NCI-H2107 (cell line): ENCODE measurements around the gene KCNMA1.

Experiments used
- DNase-seq: peaks from one replicate; lab custom pipeline; 2025; lab: John Stamatoyannopoulos, UW

KCNMA1 gene

DNA sequence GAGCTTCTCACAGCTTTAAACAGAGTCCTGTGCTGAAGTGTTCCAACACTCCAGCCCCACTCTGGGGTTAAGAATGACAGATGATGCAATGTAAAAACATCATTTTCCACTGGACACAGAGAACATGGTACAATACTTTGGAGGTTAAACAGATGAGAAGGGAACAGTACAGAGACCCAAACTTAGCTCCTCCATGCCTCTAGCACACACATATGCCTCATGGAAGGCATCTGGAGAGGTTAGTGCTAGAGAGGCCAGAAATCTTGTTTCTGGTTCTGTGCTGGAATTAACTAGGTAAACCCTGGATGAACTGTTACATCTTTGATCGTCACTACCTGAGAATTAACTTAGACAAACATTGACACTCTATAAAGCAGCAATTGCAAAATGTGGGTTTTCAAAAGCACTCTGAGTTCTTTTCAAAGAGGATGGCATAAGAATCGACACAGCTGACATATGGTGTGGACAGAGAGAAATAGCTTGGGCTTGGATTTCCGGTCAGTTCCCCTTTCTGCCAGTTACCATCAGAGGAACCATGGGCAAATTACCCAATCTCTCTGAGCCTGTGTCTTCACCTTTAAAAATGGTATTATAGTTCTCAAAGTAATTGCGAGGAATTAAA lies 81.9 kb downstream of the KCNMA1 start:
- no peak for DNase-seq

DNA sequence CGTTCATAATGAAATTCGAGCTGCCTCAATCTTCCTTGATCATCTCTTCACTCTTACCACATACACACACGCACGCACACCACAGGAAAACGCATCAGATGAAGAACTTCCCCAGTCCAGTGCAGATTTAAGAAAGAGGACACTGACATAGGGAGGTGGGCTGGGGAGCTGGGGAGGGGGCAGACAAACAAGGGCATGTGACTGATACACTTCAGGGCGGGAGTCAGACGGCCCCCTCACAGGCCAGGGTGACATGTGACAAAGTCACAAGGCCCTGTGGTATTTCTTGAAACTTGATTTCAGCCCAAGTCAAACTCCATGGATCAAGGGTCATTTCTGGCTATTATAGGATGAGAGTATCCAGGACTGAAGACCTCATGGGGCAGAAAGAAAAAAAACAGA lies 82.6 kb downstream of the KCNMA1 start:
- DNase-seq, result no peak

DNA sequence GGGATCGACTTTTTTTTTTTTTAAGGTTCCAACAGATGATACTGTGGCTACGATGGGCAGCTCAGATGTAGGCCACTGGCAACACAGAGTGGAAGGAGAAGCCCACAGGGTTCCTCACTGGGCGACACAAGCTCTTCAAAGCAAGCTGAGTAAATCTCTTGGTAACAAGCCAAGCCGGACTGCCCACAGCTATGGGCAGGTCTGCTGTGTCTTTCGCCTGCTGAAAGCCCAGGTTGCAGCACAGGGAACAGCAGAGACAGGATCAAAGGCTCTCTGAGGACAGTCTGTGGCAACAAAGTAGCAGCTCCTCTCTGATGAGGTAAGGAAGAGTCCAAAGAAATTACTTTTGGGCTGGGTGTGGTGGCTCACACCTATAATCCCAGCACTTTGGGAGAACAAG lies 83.6 kb downstream of the KCNMA1 start:
- no peak for DNase-seq

DNA sequence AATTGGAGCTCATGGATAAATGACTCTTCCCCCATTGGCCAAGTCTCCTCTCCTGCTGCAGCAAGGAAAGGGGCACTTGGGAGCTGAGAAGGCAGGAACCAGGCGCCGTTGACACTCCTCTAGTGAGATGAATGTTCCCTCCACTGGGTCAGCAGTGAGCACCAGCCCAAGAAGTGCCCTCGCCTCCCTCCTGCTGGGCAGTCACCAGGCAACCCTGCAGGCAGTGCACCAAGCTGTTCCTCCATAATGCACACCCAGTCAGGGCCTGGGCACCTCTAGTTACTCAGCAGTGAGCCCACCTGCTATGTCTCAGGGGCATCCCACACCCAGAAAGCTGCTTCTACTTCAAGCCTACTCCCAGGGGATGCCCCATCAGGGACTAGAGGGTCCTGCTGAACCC lies 84.3 kb downstream of the KCNMA1 start:
- DNase-seq, result no peak

DNA sequence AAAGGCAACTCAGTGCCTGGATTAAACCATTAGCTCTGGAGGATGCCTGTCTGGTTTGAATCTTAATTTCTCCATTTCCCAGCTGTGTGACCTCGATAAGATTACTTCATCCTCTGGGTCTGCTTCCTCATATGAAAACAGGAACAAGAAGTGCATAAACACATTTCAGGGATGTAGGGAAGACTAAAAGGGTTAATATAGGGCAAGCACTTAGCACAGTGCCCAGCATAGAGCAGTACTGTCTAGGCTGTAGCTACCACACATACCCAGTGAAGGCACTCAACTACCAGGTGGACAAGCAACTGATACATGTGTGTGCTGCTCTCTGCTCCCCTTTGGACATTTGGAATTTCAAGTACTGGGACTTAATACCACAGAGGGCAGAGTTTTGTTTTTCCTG lies 85.4 kb downstream of the KCNMA1 start:
- no peak for DNase-seq

DNA sequence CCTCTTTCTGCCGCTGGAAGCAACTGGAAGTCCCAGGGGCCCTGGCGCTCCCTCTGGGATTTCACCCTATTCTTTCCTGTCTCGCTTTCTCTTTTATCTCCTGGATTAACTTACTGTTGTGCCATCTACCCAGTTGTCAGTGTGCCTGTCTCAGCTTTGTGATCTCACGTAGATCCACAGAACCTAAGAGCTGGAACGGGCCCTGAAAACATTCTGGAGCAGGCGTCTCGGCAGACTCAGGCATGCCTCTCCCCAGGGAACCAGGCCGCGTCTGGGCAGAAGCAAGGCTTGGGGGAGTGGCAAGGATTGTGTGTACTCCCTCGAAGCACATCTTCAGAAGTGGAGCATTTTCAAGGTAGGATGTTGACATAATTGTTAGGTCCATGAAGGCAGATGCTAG lies 87.2 kb downstream of the KCNMA1 start:
- no peak for DNase-seq

DNA sequence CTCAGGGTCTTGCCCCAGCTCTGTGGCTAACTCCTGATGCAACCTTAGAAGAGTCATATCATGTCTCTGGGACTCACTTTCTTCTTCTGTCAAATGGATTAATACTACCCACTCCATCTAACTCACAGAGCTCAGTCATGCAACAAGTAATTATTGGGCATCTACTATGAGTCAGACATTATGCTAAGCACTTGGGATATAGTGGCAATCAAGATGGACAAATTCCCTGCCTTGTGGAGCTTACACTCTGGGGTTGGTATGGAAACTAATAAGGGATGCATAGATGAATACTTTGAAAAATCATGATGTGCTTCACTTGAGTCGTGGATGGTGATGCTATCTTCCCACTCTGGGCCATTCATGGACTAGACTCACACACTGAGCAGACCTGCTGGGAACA lies 88.9 kb downstream of the KCNMA1 start:
- no peak for DNase-seq

DNA sequence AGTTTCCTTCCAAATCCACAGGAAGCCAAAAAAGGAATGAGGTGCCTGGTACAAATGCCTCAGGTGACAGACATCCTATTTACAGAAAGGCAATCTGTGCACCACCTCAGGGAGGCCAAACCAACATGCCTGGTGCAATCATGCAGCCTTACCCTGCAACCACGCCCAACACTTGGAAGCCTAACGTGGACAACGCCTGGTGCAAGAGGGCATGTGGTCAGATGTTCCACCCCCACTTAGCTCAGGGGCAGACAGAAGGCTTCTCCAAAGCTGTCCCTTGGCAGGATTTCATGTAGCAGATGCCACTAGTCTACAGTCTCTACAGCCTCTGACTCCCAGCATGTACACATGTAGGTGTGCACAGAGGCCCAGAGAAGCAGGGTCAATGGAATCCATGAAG lies 89.5 kb downstream of the KCNMA1 start:
- no peak for DNase-seq

DNA sequence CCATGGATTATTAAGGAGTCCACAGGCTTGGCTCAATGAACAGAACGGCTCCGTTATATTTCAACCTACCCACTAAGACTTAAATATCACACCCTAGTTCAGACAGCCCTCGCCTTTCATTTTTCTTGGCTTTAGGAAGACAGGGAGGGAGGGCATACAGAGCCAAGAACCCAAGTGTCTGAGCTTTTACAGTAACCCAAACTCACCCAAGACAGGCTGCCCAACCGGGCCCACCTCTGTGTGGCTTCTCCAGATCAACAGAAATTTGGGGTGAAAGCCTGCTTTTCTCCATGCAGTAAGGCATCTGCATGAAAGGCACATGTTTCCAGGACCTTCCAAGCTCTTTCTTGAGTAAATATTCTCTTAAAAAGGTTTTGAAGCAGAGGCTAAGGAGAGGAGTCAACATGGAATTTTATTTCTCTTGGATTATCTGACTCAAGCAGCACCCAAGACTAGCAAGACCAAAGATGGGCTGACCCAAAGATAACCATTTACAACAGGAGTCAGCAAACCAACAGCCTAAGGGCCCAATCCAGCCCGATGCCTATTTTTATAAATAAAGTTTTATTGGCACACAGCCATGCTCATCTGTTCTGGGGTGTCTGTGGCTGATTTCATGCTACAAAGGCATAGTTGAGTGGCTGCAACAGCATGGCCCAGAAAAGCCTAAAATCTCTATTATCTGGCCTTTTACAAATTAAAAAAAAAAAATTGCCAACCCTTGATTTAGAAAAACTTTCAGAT lies 90.1 kb downstream of the KCNMA1 start:
- DNase-seq, result no peak

DNA sequence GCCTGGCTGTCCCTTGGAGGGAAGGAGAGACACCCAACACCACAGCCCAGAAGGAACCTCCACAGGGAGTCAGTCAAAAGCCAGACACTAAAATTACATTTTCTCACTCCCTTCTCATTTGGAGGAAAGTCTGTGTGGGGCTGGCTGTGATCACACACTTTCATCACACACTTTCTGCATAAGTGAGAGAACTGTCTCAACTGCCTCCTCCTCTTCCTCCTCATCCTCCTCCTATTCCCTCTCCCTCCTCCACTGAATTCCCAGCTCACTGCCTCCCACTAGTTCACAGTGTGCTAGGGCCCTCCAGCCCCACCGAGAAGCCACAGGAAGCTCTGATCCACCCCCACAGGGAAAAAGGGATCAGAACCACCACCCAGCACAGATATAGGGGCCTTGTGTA lies 91.6 kb downstream of the KCNMA1 start:
- no peak for DNase-seq

DNA sequence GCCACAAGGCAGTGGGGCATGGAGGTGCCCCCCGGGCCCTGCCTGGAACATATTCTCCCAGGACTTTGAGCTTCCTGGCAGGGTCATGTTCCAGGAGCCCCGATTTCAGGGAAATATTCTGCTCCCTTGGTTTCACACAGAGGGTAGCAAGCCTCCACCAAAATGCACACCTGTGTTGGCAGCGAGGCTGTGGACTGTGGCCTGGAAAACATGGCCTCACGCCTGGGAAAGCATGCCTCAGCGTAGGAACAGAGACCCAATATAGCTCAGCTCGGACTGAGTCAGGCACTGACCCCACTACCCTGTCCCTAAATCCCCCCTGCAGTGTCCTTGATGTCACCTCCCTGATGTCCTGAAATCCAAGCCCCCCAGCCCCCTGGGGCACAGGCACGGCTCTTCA lies 92.0 kb downstream of the KCNMA1 start:
- no peak for DNase-seq

DNA sequence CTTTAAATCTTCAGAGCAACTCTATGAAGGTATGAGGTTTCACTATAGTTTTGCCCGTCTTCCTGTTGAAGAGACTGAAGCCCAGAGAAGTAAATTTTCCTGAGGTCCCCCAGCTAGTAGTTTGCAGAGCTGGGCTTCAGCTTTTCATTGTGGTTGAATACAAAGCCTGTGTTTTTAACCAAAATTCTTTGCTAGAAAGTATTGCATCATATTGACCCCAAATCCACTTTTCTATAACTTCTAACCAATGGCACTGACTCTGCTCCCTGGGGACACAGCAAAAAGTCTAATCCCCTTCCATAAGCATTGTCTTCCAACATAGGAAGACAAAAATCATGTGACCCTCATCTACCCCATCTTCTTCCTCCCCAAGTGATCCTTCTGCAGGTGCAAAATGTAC lies 93.0 kb downstream of the KCNMA1 start:
- DNase-seq, result no peak

DNA sequence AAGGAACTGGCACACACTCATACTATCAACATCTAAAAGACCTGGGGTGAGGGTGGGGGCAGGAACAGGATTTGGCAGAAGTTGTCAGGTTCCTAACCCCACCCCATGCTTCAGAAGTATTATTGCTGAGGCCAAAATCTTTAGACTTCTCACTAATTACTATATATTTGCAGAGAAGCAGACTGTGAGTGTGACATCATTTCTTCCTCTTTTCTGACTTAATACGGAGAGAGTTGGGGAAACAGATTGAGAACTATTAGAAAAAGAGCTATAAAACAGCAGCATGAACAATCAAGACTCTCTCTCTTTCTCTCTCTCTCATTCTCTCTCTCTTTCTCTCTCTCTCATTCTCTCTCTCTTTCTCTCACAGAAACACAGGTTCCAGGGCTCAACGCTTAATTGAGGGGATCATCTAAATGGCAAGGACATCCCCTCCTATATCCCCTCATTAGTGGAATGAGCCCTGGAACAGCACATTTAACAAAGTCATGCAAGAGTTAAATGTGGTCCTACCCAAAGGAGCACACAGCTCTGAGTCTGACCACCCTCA lies 94.8 kb downstream of the KCNMA1 start:
- no peak for DNase-seq

DNA sequence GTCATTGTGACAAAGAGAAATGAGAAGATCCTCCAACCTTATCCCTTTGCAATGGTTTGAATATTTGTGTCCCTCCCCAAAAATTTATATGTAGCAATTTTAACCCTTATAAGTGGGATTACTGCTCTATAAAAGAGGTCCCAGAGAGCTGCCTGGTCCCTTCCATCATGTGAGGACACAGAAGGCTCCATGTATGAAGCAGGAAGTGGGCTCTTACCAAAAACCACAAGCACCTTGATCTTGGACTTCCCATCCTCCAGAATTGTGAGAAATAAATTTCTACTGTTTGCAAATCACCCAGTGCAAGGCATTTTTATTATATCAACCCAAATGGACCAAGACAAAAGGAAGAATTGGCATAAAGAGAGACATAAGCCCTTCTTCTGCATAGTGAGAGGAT lies 95.7 kb downstream of the KCNMA1 start:
- no peak for DNase-seq

DNA sequence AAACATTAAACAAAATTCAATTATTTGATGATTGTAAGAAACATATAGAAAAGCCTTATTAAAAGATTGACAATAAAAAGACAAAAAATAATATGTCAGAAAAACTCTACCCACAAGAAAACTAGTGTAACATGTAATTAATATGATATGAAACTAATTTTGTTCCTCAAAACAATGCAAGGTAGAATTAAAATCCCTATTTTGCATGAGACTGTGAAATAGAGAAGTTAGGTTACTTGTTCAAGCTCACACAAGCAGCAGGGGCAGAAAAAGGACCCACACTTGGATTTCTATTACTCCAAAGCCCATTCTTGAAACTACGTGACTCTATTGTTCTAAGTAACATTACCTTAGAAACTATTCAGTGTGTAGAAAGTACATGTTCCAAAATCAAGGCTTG lies 96.4 kb downstream of the KCNMA1 start:
- DNase-seq, result no peak

DNA sequence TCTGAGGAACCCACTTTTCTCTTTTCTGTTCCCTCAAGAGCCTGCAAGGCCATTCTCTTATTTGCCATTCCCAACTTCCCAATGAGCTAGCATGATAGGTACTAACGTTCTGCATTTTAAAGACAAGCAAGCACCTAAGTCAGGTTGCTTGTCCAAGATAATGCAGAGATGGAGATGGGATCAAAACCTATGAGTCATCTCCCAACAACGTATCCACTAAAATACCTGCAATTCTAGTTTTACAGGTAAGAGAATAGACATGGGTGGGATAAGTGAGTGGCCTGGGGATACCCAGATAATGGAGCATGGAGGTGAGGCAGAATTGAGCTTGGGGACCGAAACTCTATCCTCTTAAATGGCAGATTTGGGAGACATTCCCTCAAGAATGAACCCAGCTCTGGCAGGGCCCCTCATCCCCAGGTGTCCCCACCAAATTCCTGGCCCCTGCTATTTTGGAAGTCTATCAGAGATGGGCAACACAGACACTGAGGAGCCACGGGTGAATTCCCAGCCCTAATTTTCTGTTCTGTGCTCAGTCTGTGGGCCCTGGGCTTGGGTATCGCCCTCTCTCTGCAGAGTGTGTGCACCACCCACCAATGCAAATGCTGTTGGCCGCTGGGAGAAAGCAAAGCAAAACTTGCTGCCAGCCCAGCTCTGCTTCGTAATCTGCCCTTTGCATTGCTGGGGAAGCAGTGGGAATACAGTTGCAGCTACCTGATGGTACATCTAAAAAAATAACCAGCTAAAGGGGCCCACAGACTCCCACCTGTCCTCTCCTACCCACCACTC lies 98.3 kb downstream of the KCNMA1 start:
- no peak for DNase-seq

DNA sequence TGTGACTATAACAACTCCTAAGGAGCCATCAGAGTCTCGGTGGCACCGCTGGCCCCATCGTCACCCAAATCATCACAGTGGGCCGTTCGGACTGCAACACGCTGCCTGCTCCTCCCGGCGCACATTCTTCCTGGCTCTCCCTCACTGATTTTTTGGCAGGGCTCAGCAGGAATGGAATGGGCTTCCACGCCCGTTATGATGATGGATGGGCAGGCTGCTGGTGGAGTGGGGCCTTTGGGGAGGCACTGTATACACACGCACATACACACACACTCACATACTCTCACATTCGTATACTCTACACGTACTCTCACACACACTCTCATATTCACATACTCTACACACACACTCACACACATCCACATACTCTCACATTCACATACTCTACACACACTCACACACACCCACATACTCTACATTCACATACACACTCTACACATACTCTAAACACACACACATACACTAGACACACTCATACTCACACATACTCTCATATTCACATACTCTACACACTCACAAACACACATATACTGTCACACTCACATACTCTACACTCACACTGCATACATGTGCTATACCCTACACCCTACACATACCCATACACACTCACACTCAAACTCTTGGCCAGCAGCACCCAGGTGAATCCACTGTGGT lies 99.8 kb downstream of the KCNMA1 start:
- no peak for DNase-seq

DNA sequence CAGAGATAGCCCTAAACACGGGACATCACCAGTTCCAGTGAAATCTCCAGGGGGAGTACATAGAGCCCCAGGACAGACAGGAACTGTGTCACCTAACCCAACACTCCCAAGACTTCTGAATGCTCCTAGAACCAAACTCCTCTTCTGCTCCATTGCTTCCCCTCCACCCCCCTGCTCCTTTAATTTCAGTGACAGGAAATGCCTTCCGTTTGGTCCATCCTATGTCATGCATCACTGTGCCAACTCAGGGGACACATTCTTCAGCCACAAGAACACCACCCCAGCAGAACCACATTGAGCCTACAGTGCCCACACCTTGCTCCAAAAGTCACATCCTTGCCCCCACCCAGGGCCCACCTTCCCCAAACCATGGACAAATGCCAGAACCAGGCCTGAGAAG lies 100.5 kb downstream of the KCNMA1 start:
- no peak for DNase-seq

DNA sequence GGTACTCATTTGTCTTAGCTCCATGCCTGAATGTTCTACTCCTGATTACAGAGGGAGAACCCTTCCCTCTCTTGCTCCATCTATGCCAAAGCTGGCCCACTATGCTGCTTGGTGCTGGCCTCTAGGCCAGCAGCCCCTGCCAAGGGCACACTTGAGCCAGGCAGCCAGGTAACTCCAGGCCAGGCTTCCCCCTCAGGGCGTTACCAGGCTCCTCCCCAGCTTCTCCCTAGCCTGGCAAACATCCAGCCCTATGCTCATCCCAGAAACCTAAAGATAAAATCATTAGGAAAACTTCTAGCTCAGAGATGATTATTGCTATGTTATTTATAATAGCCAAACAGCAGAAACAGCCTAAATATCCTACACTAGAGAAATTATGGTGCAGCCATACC lies 103.7 kb downstream of the KCNMA1 start:
- no peak for DNase-seq

DNA sequence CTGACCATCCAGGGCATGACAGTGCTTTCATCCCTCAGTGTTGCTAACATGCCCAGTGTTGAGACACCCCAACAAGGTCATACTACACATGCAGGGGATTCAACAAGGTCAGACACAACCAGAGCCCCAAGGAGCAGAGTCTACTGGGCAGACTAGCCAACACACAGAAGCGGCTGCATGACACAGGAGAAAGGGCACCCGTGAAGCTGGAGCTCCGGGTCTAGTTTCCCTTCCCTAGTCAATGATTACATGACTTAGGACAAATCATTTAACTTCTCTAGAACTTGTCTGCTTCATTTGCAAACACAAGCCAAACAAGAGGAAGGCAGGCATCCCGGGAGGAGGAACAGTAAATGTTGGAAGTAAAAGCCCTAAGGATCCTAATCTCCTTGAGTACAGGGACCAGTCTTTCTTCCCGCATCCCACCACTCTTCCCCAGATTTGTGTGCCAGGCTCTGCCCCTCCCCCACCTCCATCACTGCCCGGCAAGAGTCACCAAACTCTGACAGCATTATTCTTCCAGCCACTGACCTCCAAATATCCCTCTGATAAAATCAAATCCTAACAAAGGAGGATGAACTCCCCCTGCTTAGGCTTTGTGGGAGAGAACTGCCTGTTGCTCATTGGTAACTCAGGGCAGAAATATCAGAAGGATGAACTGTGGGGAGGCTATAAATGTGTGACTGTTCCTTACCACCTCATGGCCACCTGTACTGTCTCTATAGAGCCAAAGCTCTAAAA lies 104.3 kb downstream of the KCNMA1 start:
- no peak for DNase-seq

DNA sequence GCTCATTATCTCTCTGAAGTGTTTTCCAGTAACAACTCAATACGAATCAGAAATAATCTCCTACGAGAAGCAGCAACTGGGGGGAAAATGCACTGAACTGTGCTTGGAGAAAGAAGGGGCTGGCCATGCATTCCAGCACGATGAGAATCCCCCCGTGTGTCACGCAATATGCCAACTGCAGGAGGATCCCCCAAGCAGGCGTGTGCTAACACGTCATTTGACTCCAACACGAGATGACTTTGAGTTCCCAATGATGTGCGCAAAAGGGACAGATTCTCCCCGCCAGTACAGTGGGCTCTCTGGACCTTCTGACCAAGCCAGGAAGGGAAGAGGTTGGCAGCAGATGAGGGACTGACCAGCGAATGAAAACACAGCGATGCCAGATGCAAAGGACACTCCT lies 105.5 kb downstream of the KCNMA1 start:
- DNase-seq, result no peak
